T-cell (primary cell): ENCODE measurements around the gene PLBD1. TPM values are rescaled to one million over a fixed set of nuclear protein-coding genes. Genes with fewer than 3 reads are reported as not detected.

Experiments used
- ATAC-seq, 4 experiments: fragments of 200-7000 bp in 3 of 4; fragments of 150-1000 bp in 1 of 4; cut with Tn5 transposase; replicated peaks in 1 of 4; 1 replicate in 3 of 4; 2 replicates in 1 of 4; pipeline ENCODE4 v1.10.0; 2021; ENCODE audit warnings: moderate library complexity in 3 of 4, mild to moderate bottlenecking in 2 of 4, moderate number of reproducible peaks in 1 of 4
- CTCF ChIA-PET, 2 donors: fragments of 300-600 bp; sonication (Branson Sonifier 250); formaldehyde crosslinking; loops; one replicate each; lab custom pipeline; 2022; ENCODE audit warnings: antibody characterized with exemption in 2 of 2; lab: Charles Lee
- POLR2A ChIA-PET, 2 donors: fragments of 300-600 bp; sonication (Branson Sonifier 250); formaldehyde crosslinking; loops; one replicate each; lab custom pipeline; 2022; ENCODE audit warnings: antibody characterized with exemption in 2 of 2; lab: Charles Lee
- DNase-seq, 35 experiments: peaks; one replicate each; pipeline versions ENCODE4 v3.0.0 to v3.0.0-alpha.2; 2013 to 2023
- H3K27ac ChIP-seq: one replicate; pipeline ENCODE4 v1.5.1; 2013; ENCODE audit warnings: low read length
- H3K27me3 ChIP-seq, 2 experiments: replicated peaks in 1 of 2; 1 replicate in 1 of 2; 2 replicates in 1 of 2; pipeline versions ENCODE4 v1.6.1 to v1.7.0; 2013; ENCODE audit warnings: low read length in 1 of 2, mixed read lengths in 1 of 2; ENCODE audit not compliant: control insufficient read depth in 2 of 2, insufficient read depth in 2 of 2; ENCODE audit errors: extremely low read depth in 1 of 2
- H3K36me3 ChIP-seq, 2 donors: 1 replicate in 1 of 2; 2 replicates in 1 of 2; pipeline versions ENCODE4 v1.6.1 to v1.7.0; 2013; ENCODE audit warnings: low read length in 1 of 2; ENCODE audit not compliant: control insufficient read depth in 2 of 2, insufficient read depth in 1 of 2; ENCODE audit errors: extremely low read depth in 1 of 2
- H3K4me1 ChIP-seq, 2 experiments: 1 replicate in 1 of 2; 2 replicates in 1 of 2; pipeline versions ENCODE4 v1.6.1 to v1.7.0; 2013; ENCODE audit warnings: low read length in 2 of 2, mixed read lengths in 1 of 2; ENCODE audit not compliant: insufficient read depth in 2 of 2, control insufficient read depth in 1 of 2; ENCODE audit errors: extremely low read depth in 1 of 2
- H3K4me3 ChIP-seq, 2 donors: 1 replicate in 1 of 2; 2 replicates in 1 of 2; pipeline versions ENCODE4 v1.5.1 to v1.7.0; 2013; ENCODE audit warnings: mild to moderate bottlenecking in 2 of 2, low read length in 1 of 2, moderate library complexity in 1 of 2; ENCODE audit not compliant: control insufficient read depth in 1 of 2; ENCODE audit errors: extremely low read depth in 1 of 2
- H3K9me3 ChIP-seq: 2 replicates; pipeline ENCODE4 v1.7.0; 2013
- H3K27ac Mint-ChIP-seq, 2 donors: one replicate each; pipeline ENCODE4 v1.8.0; 2020 to 2021; ENCODE audit warnings: mild to moderate bottlenecking in 2 of 2, mixed read lengths in 2 of 2
- H3K27me3 Mint-ChIP-seq, 2 donors: one replicate each; pipeline ENCODE4 v1.8.0; 2021 to 2022; ENCODE audit warnings: mixed read lengths in 2 of 2
- H3K36me3 Mint-ChIP-seq: one replicate; pipeline ENCODE4 v1.8.0; 2021; ENCODE audit warnings: mixed read lengths
- H3K4me1 Mint-ChIP-seq, 3 donors: one replicate each; pipeline ENCODE4 v1.8.0; 2020 to 2022; ENCODE audit warnings: mixed read lengths in 3 of 3, mild to moderate bottlenecking in 1 of 3
- H3K4me3 Mint-ChIP-seq, 3 donors: one replicate each; pipeline ENCODE4 v1.8.0; 2020 to 2022; ENCODE audit warnings: mild to moderate bottlenecking in 3 of 3, mixed read lengths in 3 of 3, moderate library complexity in 3 of 3
- H3K9me3 Mint-ChIP-seq, 3 donors: one replicate each; pipeline ENCODE4 v1.8.0; 2020 to 2022; ENCODE audit warnings: mixed read lengths in 3 of 3
- WGBS: methylation state at CpG from one replicate; pipeline ENCODE4 v1.1.5; 2013; ENCODE audit warnings: missing lambda C conversion rate; ENCODE audit not compliant: insufficient coverage; 5-methylcytosine and 5-hydroxymethylcytosine counted together
- total RNA-seq, 35 experiments: library from RNA in 6 of 35; stranded (reverse) in 6 of 35; fragments of 120-200 nt in 1 of 35; gene quantifications; one replicate each; pipeline versions ENCODE4 v1.2.1 to v1.2.4 and lab custom pipeline; 2013 to 2026

Gene PLBD1
- total RNA-seq, 5 donors from 2014 or later (not counting 1 experiment from before 2014, with no cell fraction given), result 0.13 to 0.57 (median 0.20) TPM

DNA sequence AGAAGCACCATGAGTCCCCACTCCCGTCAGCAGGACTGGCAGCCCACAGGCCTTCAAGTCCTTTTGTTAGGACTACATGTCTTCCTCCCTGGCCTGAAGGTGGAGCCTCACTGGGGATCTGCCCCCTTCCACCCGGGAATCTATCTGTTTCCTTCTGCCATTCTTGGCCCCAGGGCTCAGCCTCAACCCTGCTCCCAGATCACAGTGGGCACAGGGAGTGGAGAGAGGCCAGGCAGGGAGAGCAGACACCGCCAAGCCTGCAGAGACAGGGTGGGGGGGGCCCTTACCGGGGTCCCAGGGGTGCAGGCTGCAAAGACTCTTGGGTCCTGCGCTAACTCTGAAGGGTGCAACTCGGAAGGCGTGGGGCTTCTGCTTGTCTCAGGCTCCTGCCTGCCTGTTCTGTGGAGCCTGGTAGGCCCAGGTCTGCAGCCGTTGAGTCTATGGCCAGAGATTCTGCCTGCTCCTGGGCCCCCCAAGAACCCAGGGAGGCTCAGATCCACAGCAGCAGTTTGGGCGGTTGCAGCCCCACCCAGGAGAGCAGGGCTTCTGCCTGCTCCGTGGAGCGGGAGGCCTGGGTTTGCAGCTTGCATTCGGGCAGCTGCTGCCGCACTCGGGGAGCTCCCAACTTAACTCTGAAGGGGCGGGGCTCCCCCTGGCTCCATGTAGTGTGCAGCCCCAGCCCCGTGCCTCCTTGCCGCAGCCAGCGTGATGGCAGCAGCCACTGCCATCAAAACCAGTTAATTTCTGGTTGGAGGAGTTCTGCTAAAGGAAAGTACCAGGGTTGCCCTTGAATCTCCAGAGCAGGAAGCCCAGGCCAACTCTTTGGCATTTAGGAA is 21.7 kb upstream of the PLBD1 start:
- no peaks in the 10 kb centered on the region for H3K27me3 ChIP-seq
- no peak overlapping the region for H3K27ac ChIP-seq
- H3K36me3 ChIP-seq, result no peaks in the 10 kb centered on the region
- CTCF ChIA-PET, result no interaction called here
- no peak for DNase-seq
- H3K27me3 Mint-ChIP-seq, result no peaks in the 10 kb centered on the region
- H3K27ac Mint-ChIP-seq, result no peak overlapping the region
- no peaks in the 10 kb centered on the region for H3K9me3 ChIP-seq
- no peak for ATAC-seq
- H3K9me3 Mint-ChIP-seq, result no peaks in the 10 kb centered on the region
- POLR2A ChIA-PET, result interaction anchor here in 1 of 2 donors (0.6 kb wide), 1 partner anchor 550 kb away, joined by 5 read pairs; no protein-coding TSS in a partner anchor
- H3K36me3 Mint-ChIP-seq, result no peaks in the 10 kb centered on the region
- H3K4me1 ChIP-seq, result no peaks in the 10 kb centered on the region
- 91% methylated on average over 17 of the region's 18 CpGs for WGBS
- no peaks in the 10 kb centered on the region for H3K4me1 Mint-ChIP-seq
- H3K4me3 Mint-ChIP-seq, result no peak overlapping the region
- no peak overlapping the region for H3K4me3 ChIP-seq

DNA sequence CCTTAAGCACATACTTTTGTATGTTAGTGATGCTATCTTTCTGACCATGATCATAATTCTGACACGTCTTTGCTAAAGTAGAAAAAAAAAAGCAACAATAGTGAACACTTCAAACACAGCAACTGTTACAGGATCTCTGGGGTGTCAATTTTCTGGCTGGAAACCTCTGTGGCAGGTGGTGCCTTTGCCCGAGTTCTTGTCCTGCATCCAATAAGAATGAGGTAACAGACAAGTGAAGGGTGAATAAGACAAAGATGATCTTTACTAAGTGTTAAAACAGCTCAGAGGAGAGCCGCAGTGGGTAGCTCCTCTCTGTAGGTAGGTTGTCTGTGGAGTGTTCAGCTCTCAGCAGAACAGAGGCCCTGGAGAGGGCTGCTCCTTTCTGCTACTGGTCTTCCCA is 20.9 kb upstream of the PLBD1 start:
- Histone ChIP-seq H3K27ac (no peak overlapping the region), H3K36me3 (no peaks in the 10 kb centered on the region), H3K4me3 (no peak overlapping the region), H3K4me1 (no peaks in the 10 kb centered on the region), H3K9me3 (no peaks in the 10 kb centered on the region), H3K27me3 (no peaks in the 10 kb centered on the region)
- Mint-ChIP-seq H3K4me3 (no peak overlapping the region), H3K4me1 (no peaks in the 10 kb centered on the region), H3K36me3 (no peaks in the 10 kb centered on the region), H3K27me3 (no peaks in the 10 kb centered on the region), H3K27ac (no peak overlapping the region), H3K9me3 (no peaks in the 10 kb centered on the region)
- no peak for ATAC-seq
- CTCF ChIA-PET, result no interaction called here
- 50% methylated on average over 1 of the region's 3 CpGs for WGBS
- POLR2A ChIA-PET, result no interaction called here
- no peak for DNase-seq

DNA sequence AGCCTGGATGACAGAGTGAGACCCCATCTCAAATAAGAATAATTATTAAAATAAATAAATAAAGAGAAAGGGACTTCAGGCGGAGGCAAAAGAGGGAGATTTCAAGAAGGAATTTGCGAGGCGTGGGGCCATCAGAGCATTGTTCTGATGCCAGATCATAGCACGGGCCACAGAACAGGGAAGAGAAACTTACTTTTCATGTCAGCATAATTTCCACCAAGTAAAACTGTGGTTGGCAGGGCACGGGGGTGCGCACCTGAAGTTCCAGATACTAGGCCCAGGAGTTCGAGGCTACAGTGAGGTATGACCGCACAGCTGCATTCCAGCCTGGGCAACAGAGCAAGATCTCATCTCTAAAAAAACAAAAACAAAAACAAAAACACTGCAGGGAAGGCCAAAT is 11.0 kb upstream of the PLBD1 start:
- Mint-ChIP-seq H3K27me3 (no peaks in the 10 kb centered on the region), H3K36me3 (no peaks in the 10 kb centered on the region), H3K9me3 (no peaks in the 10 kb centered on the region), H3K27ac (no peak overlapping the region), H3K4me1 (peaks cover 22 to 27% (median 25%) of the 10 kb centered on the region in 3 donors), H3K4me3 (no peak overlapping the region)
- peaks cover 0 to 3% of the 10 kb centered on the region in 2 experiments for H3K27me3 ChIP-seq
- no peak overlapping the region for H3K4me3 ChIP-seq
- peaks cover 0 to 15% of the 10 kb centered on the region in 2 experiments for H3K4me1 ChIP-seq
- H3K36me3 ChIP-seq, result no peaks in the 10 kb centered on the region
- no peaks in the 10 kb centered on the region for H3K9me3 ChIP-seq
- ATAC-seq (no peak), DNase-seq (no peak)
- H3K27ac ChIP-seq, result no peak overlapping the region
- 100% methylated on average over 1 of the region's 8 CpGs for WGBS
- CTCF ChIA-PET, result no interaction called here
- POLR2A ChIA-PET, result no interaction called here

DNA sequence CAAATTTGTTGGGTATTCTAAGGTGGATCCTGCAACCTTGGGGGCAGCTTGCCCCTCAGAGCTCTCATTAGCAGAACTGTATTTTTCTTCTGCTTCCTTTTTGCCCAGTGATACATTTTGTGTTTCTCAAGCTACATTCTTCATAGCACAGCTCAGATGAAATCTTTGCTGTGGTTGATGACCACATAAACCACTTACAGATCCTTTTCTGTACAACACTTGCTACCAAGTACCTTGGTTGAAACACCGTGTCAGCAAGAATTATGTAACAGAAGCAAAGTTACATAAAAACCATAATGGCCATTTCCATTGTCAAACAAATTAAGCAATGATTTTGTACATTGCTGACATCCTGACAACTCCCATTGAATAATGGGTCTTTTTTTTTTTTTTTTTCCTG is 9.7 kb upstream of the PLBD1 start:
- Histone ChIP-seq H3K4me3 (no peak overlapping the region), H3K27me3 (peaks cover 0 to 3% of the 10 kb centered on the region in 2 experiments), H3K4me1 (peaks cover 0 to 15% of the 10 kb centered on the region in 2 experiments), H3K36me3 (no peaks in the 10 kb centered on the region), H3K9me3 (no peaks in the 10 kb centered on the region), H3K27ac (no peak overlapping the region)
- H3K9me3 Mint-ChIP-seq, result no peaks in the 10 kb centered on the region
- H3K36me3 Mint-ChIP-seq, result no peaks in the 10 kb centered on the region
- H3K27me3 Mint-ChIP-seq, result no peaks in the 10 kb centered on the region
- no CpG with 5 or more reads among the region's 1 CpG for WGBS
- ATAC-seq, result peak; percentile 58 to 95 (median 78)
- H3K4me1 Mint-ChIP-seq, result peaks cover 22 to 27% (median 25%) of the 10 kb centered on the region in 3 donors
- ChIA-PET CTCF (interaction anchor here in 1 of 2 donors (0.6 kb wide), 1 partner anchor 212 kb away, joined by 3 read pairs; the partner anchor contains the start of gene ATF7IP), POLR2A (interaction anchor here in 1 of 2 donors (0.7 kb wide), 1 partner anchor 344 kb away, joined by 3 read pairs; no protein-coding TSS in a partner anchor)
- H3K27ac Mint-ChIP-seq, result no peak overlapping the region
- peak in 5 of 35 experiments; percentile 4 to 67 (median 7) for DNase-seq
- H3K4me3 Mint-ChIP-seq, result peak overlapping the region in 1 of 3 donors; percentile 26

DNA sequence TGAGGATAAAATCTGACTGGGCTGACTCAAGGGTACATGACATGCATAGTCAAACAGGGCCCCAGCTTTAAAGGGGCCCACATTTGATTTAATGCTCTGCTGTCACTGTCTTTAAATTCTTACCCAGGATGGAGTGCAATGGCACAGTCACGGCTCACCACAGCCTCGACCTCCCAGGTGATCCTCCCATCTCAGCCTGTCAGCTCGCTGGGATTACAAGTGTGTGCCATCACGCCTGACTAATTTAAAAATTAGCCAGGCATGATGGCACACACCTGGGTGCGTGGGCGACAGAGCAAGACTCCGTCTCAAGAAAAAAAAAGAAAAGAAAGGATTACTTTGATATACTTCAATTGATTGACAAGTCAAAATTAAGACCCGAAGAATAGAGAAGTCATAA is 9.2 kb upstream of the PLBD1 start:
- Histone ChIP-seq H3K27ac (no peak overlapping the region), H3K4me1 (peaks cover 0 to 15% of the 10 kb centered on the region in 2 experiments), H3K36me3 (no peaks in the 10 kb centered on the region), H3K27me3 (peaks cover 0 to 3% of the 10 kb centered on the region in 2 experiments), H3K9me3 (no peaks in the 10 kb centered on the region), H3K4me3 (no peak overlapping the region)
- POLR2A ChIA-PET, result interaction anchor here in 1 of 2 donors (0.7 kb wide), 1 partner anchor 343 kb away, joined by 3 read pairs; no protein-coding TSS in a partner anchor
- Mint-ChIP-seq H3K36me3 (no peaks in the 10 kb centered on the region), H3K27ac (peak overlapping the region in 1 of 2 donors; percentile 13), H3K9me3 (no peaks in the 10 kb centered on the region), H3K27me3 (no peaks in the 10 kb centered on the region), H3K4me1 (peaks cover 22 to 27% (median 25%) of the 10 kb centered on the region in 3 donors), H3K4me3 (peak overlapping the region in 1 of 3 donors; percentile 26)
- CTCF ChIA-PET, result interaction anchor here in 1 of 2 donors (0.6 kb wide), 2 partner anchors 212 to 985 kb away, joined by 3 read pairs; partner anchors contain the start of gene ATF7IP
- 53% methylated on average over 2 of the region's 8 CpGs for WGBS
- DNase-seq (no peak), ATAC-seq (peak in 1 of 4 experiments; percentile 36)

DNA sequence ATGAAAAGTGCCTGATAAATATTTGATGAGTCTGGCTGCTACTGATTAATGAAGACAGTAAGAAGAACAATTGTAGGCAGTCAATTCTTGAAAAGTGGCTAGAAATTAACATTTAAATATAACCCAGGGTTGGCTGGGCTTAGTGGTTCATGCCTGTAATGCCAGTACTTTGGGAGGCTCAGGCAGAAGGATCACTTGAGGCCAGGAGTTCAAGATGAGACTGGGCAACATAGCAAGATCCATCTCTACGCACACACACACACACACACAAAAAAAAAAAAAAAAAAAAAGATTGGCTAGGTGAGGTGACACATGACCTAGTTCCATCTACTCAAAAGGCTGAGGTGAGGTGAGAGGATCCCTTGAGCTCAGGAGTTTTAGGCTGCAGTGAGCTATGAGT is 7.9 kb upstream of the PLBD1 start:
- Mint-ChIP-seq H3K27ac (no peak overlapping the region), H3K36me3 (no peaks in the 10 kb centered on the region), H3K27me3 (peaks cover 6 to 7% of the 10 kb centered on the region in 2 donors), H3K4me3 (no peak overlapping the region), H3K4me1 (peaks cover 22 to 27% (median 25%) of the 10 kb centered on the region in 3 donors), H3K9me3 (no peaks in the 10 kb centered on the region)
- H3K9me3 ChIP-seq, result no peaks in the 10 kb centered on the region
- H3K27ac ChIP-seq, result no peak overlapping the region
- H3K4me1 ChIP-seq, result peaks cover 0 to 15% of the 10 kb centered on the region in 2 experiments
- POLR2A ChIA-PET, result no interaction called here
- ATAC-seq (no peak), DNase-seq (no peak)
- H3K36me3 ChIP-seq, result no peaks in the 10 kb centered on the region
- H3K27me3 ChIP-seq, result peaks cover 0 to 7% of the 10 kb centered on the region in 2 experiments
- WGBS, result no CpG with 5 or more reads among the region's 1 CpG
- H3K4me3 ChIP-seq, result no peak overlapping the region
- CTCF ChIA-PET, result interaction anchor here (0.6 to 0.7 kb wide), 3 partner anchors 57 to 694 kb away, joined by 4 to 6 read pairs (median 5); no protein-coding TSS in a partner anchor
